Lower lobe of right lung (tissue), 2 donors: ENCODE results near the gene PDZRN4. TPM values are rescaled to one million over a fixed set of nuclear protein-coding genes. Genes with fewer than 3 reads are reported as not detected.
A peak's percentile ranks its signal among the peaks of the same experiment; 100 is the strongest.

Experiments
- ATAC-seq, 2 donors: fragments of 200-7000 bp; cut with Tn5 transposase; one replicate each; pipeline ENCODE4 v1.9.1; 2020 to 2022; ENCODE audit warnings: mild to moderate bottlenecking in 2 of 2, moderate library complexity in 2 of 2
- DNase-seq: peaks from one replicate; pipeline ENCODE4 v3.0.0-alpha.2; 2020
- H3K27ac ChIP-seq: fragments of 200-600 bp; one replicate; pipeline ENCODE4 v1.8.0; 2022
- H3K27me3 ChIP-seq: fragments of 200-600 bp; one replicate; pipeline ENCODE4 v1.8.0; 2022; ENCODE audit warnings: low read depth
- H3K36me3 ChIP-seq: fragments of 200-600 bp; one replicate; pipeline ENCODE4 v1.8.0; 2022; ENCODE audit warnings: mild to moderate bottlenecking
- H3K4me1 ChIP-seq: fragments of 200-600 bp; one replicate; pipeline ENCODE4 v1.8.0; 2022
- H3K4me3 ChIP-seq: fragments of 200-600 bp; one replicate; pipeline ENCODE4 v1.8.0; 2022; ENCODE audit warnings: mild to moderate bottlenecking
- H3K9me3 ChIP-seq: fragments of 200-600 bp; one replicate; pipeline ENCODE4 v1.8.0; 2022
- CTCF ChIP-seq: fragments of 200-600 bp; IDR thresholded peaks from one replicate; pipeline ENCODE4 v1.8.0; 2022; ENCODE audit warnings: antibody characterized with exemption, mild to moderate bottlenecking
- intact Hi-C: fragments of 100-400 bp; cut with DNase I; formaldehyde crosslinking; loops from one replicate; pipeline ENCODE4 v1.11.0; 2022
- total RNA-seq: library from RNA; stranded (reverse); fragmentation: NEBNext Ultra II Directional; extraction: Animal tissue kit (Norgen Biotek cat#: 25700); gene quantifications from one replicate; pipeline ENCODE4 v1.2.1, GENCODE V29; 2021
- donor health status: DM: no; HTN: yes; CAD: no; lungs with severe emphysema.

The PDZRN4 gene
- total RNA-seq, 1 donor from 2014 or later, result 1.6 TPM

- no peak for TF ChIP-seq CTCF
- no peaks in the 10 kb centered on the region for H3K9me3 ChIP-seq
- peak overlapping the region; percentile 27 for H3K4me3 ChIP-seq
- no peaks in the 10 kb centered on the region for H3K27me3 ChIP-seq
- H3K36me3 ChIP-seq, result no peaks in the 10 kb centered on the region
- H3K4me1 ChIP-seq, result peaks cover 7% of the 10 kb centered on the region
- intact Hi-C loops, result no loop called here
- DNase-seq (no peak), ATAC-seq (peak; percentile 73 to 90)
- peak overlapping the region; percentile 13 for H3K27ac ChIP-seq
Observed at GRCh38 chr12:41205070-41205709, 17.1 kb downstream of the PDZRN4 start.

GRCh38 chr12:41206298-41206697, 18.2 kb downstream of the PDZRN4 start:
- no peak for TF ChIP-seq CTCF
- Histone ChIP-seq H3K4me1 (peaks cover 7% of the 10 kb centered on the region), H3K36me3 (no peaks in the 10 kb centered on the region), H3K4me3 (no peak overlapping the region), H3K27me3 (no peaks in the 10 kb centered on the region), H3K27ac (no peak overlapping the region), H3K9me3 (no peaks in the 10 kb centered on the region)
- intact Hi-C loops, result no loop called here
- DNase-seq, result no peak
- ATAC-seq, result no peak

GRCh38 chr12:41211448-41211847, 23.3 kb downstream of the PDZRN4 start:
- H3K36me3 ChIP-seq, result no peaks in the 10 kb centered on the region
- H3K27ac ChIP-seq, result no peak overlapping the region
- ATAC-seq, result no peak
- no peaks in the 10 kb centered on the region for H3K9me3 ChIP-seq
- intact Hi-C loops, result no loop called here
- TF ChIP-seq CTCF, result no peak
- no peak for DNase-seq
- no peaks in the 10 kb centered on the region for H3K27me3 ChIP-seq
- no peaks in the 10 kb centered on the region for H3K4me1 ChIP-seq
- no peak overlapping the region for H3K4me3 ChIP-seq

GRCh38 chr12:41212625-41213024, 24.5 kb downstream of the PDZRN4 start:
- ATAC-seq (no peak), DNase-seq (no peak)
- intact Hi-C loops, result no loop called here
- Histone ChIP-seq H3K27ac (no peak overlapping the region), H3K36me3 (no peaks in the 10 kb centered on the region), H3K9me3 (no peaks in the 10 kb centered on the region), H3K4me1 (no peaks in the 10 kb centered on the region), H3K27me3 (no peaks in the 10 kb centered on the region), H3K4me3 (no peak overlapping the region)
- TF ChIP-seq CTCF, result no peak

- Histone ChIP-seq H3K4me1 (no peaks in the 10 kb centered on the region), H3K36me3 (no peaks in the 10 kb centered on the region), H3K27me3 (no peaks in the 10 kb centered on the region), H3K4me3 (no peak overlapping the region), H3K27ac (no peak overlapping the region), H3K9me3 (no peaks in the 10 kb centered on the region)
- no peak for DNase-seq
- no peak for TF ChIP-seq CTCF
- no peak for ATAC-seq
- intact Hi-C loops, result no loop called here
Observed at GRCh38 chr12:41213107-41213506, 25.0 kb downstream of the PDZRN4 start.

GRCh38 chr12:41213648-41214047, 25.5 kb downstream of the PDZRN4 start:
- Histone ChIP-seq H3K36me3 (no peaks in the 10 kb centered on the region), H3K27ac (no peak overlapping the region), H3K9me3 (no peaks in the 10 kb centered on the region), H3K27me3 (no peaks in the 10 kb centered on the region), H3K4me3 (no peak overlapping the region), H3K4me1 (no peaks in the 10 kb centered on the region)
- DNase-seq (no peak), ATAC-seq (no peak)
- TF ChIP-seq CTCF, result no peak
- intact Hi-C loops, result no loop called here
